GM23338 (cell line): ENCODE measurements around the gene BRF1. TPM values are rescaled to one million over a fixed set of nuclear protein-coding genes. Genes with fewer than 3 reads are reported as not detected.

Experiments
- ATAC-seq: fragments of 200-7000 bp; cut with Tn5 transposase; 3 replicates; pipeline ENCODE4 v1.9.1; 2020
- DNase-seq: peaks from one replicate; pipeline ENCODE4 v3.0.0-alpha.2; 2015; ENCODE audit warnings: low spot score
- H2AFZ ChIP-seq: fragments of 200-600 bp; sonication (generic); 2 replicates; pipeline ENCODE4 v1.8.0; 2016; ENCODE audit warnings: antibody characterized with exemption, mild to moderate bottlenecking, moderate library complexity
- H3F3A ChIP-seq: fragments of 200-600 bp; sonication (generic); replicated peaks from 2 replicates; pipeline ENCODE4 v1.8.0; 2017; ENCODE audit warnings: antibody characterized with exemption, mixed run types, low read depth
- H3K27ac ChIP-seq: fragments of 200-600 bp; sonication (generic); 2 replicates; pipeline ENCODE4 v1.6.1; 2016; ENCODE audit warnings: low read depth
- H3K27me3 ChIP-seq: fragments of 200-600 bp; sonication (generic); 2 replicates; pipeline ENCODE4 v1.8.0; 2016; ENCODE audit warnings: mild to moderate bottlenecking, mixed run types, moderate library complexity; ENCODE audit not compliant: insufficient read depth
- H3K36me3 ChIP-seq: fragments of 200-600 bp; sonication (generic); 2 replicates; pipeline ENCODE4 v1.8.0; 2016; ENCODE audit warnings: mild to moderate bottlenecking; ENCODE audit not compliant: insufficient read depth
- H3K4me1 ChIP-seq: fragments of 200-600 bp; sonication (generic); 2 replicates; pipeline ENCODE4 v1.8.0; 2016; ENCODE audit warnings: mild to moderate bottlenecking, moderate library complexity; ENCODE audit not compliant: insufficient read depth
- H3K4me2 ChIP-seq: fragments of 200-600 bp; sonication (generic); 2 replicates; pipeline ENCODE4 v1.7.1; 2017; ENCODE audit warnings: mixed run types
- H3K4me3 ChIP-seq: fragments of 200-600 bp; sonication (generic); 2 replicates; pipeline ENCODE4 v1.6.1; 2016; ENCODE audit warnings: mixed run types
- H3K79me2 ChIP-seq: fragments of 200-600 bp; sonication (generic); replicated peaks from 2 replicates; pipeline ENCODE4 v1.8.0; 2017; ENCODE audit warnings: mild to moderate bottlenecking; ENCODE audit not compliant: insufficient read depth
- H3K9me2 ChIP-seq: fragments of 200-600 bp; sonication (generic); 2 replicates; pipeline ENCODE4 v1.8.0; 2017; ENCODE audit not compliant: insufficient read depth
- H4K20me1 ChIP-seq: fragments of 200-600 bp; sonication (generic); replicated peaks from 2 replicates; pipeline ENCODE4 v1.8.0; 2017; ENCODE audit warnings: mild to moderate bottlenecking; ENCODE audit not compliant: insufficient read depth
- H3K27ac Mint-ChIP-seq: 2 replicates; pipeline ENCODE4 v1.8.0; 2020; ENCODE audit warnings: inconsistent platforms, mild to moderate bottlenecking, moderate library complexity, mixed read lengths
- H3K27me3 Mint-ChIP-seq: 3 replicates; pipeline ENCODE4 v1.8.0; 2022; ENCODE audit warnings: low read depth, mild to moderate bottlenecking, moderate library complexity, mixed read lengths, inconsistent platforms; ENCODE audit not compliant: insufficient read depth, poor library complexity
- H3K36me3 Mint-ChIP-seq: 3 replicates; pipeline ENCODE4 v1.8.0; 2021; ENCODE audit warnings: low read depth, mild to moderate bottlenecking, inconsistent platforms, moderate library complexity, mixed read lengths
- H3K4me1 Mint-ChIP-seq: 3 replicates; pipeline ENCODE4 v1.8.0; 2020; ENCODE audit warnings: mild to moderate bottlenecking, inconsistent platforms, mixed read lengths
- H3K4me3 Mint-ChIP-seq: 3 replicates; pipeline ENCODE4 v1.8.0; 2021; ENCODE audit warnings: moderate library complexity, mild to moderate bottlenecking, inconsistent platforms, mixed read lengths
- H3K9me3 Mint-ChIP-seq: 3 replicates; pipeline ENCODE4 v1.8.0; 2020; ENCODE audit warnings: moderate library complexity, mild to moderate bottlenecking, inconsistent platforms, mixed read lengths
- CREB1 ChIP-seq: fragments of 250-450 bp; sonication (Bioruptor Pico); IDR thresholded peaks from 2 replicates; pipeline ENCODE4 v1.5.0; 2020; ENCODE audit warnings: low read depth, mild to moderate bottlenecking, moderate library complexity
- CTCF ChIP-seq, 2 experiments: fragments of 200-600 bp in 1 of 2; sonication (generic) in 1 of 2; conservative IDR thresholded peaks; 2 replicates each; pipeline versions ENCODE4 v1.5.1 to v1.6.1; 2016 to 2017; ENCODE audit warnings: antibody characterized with exemption in 2 of 2, low read depth in 2 of 2, mild to moderate bottlenecking in 2 of 2, moderate library complexity in 1 of 2
- ETS1 ChIP-seq: IDR thresholded peaks from 2 replicates; pipeline ENCODE4 v1.6.1; 2016; ENCODE audit warnings: antibody characterized with exemption
- EZH2 ChIP-seq: fragments of 200-600 bp; sonication (generic); IDR thresholded peaks from one replicate; pipeline ENCODE4 v1.8.0; 2017; ENCODE audit warnings: antibody characterized with exemption, mild to moderate bottlenecking, low read depth; ENCODE audit not compliant: unreplicated experiment
- EZH2phosphoT487 ChIP-seq: fragments of 200-600 bp; sonication (generic); IDR thresholded peaks from one replicate; pipeline ENCODE4 v1.8.1; 2018; ENCODE audit warnings: antibody characterized with exemption; ENCODE audit not compliant: unreplicated experiment
- JUNB ChIP-seq: IDR thresholded peaks from one replicate; pipeline ENCODE4 v1.6.1; 2016; ENCODE audit warnings: antibody characterized with exemption; ENCODE audit not compliant: unreplicated experiment
- NANOG ChIP-seq: IDR thresholded peaks from 2 replicates; pipeline ENCODE4 v1.6.1; 2016; ENCODE audit warnings: antibody characterized with exemption, borderline replicate concordance
- POLR2AphosphoS5 ChIP-seq: IDR thresholded peaks from 2 replicates; pipeline ENCODE4 v1.6.1; 2016; ENCODE audit warnings: antibody characterized with exemption, low read depth
- REST ChIP-seq: IDR thresholded peaks from one replicate; pipeline ENCODE4 v1.6.1; 2018; ENCODE audit warnings: antibody characterized with exemption; ENCODE audit not compliant: unreplicated experiment
- STAT1 ChIP-seq: IDR thresholded peaks from one replicate; pipeline ENCODE4 v1.6.1; 2016; ENCODE audit warnings: antibody characterized with exemption; ENCODE audit not compliant: unreplicated experiment
- ZNF114 ChIP-seq: fragments of 250-450 bp; sonication (Bioruptor Pico); IDR thresholded peaks from 2 replicates; pipeline ENCODE4 v1.5.0; 2020; ENCODE audit warnings: mild to moderate bottlenecking, moderate library complexity
- ZNF331 ChIP-seq: fragments of 250-450 bp; sonication (Bioruptor Pico); IDR thresholded peaks from 2 replicates; pipeline ENCODE4 v1.5.0; 2020; ENCODE audit warnings: low read depth, mild to moderate bottlenecking, moderate library complexity
- ZNF462 ChIP-seq: fragments of 250-450 bp; sonication (Bioruptor Pico); IDR thresholded peaks from 2 replicates; pipeline ENCODE4 v1.5.0; 2020; ENCODE audit warnings: mild to moderate bottlenecking, moderate library complexity
- polyA plus RNA-seq: library from polyadenylated mRNA; unstranded; fragments of >200 nt; fragmentation: Nextera tagmentation; extraction: Ambion mirVana; gene quantifications from 2 replicates; pipeline ENCODE4 v1.2.1, GENCODE V29; 2016
- total RNA-seq: library from RNA; depleted of rRNA; stranded (reverse); fragments of >200 nt; shearing (Covaris generic); gene quantifications from 2 replicates; pipeline ENCODE4 v1.2.3, GENCODE V29; 2014

The BRF1 gene
- total and polyA plus RNA-seq, 2 experiments from 2014 or later: 8.6 to 29.9 TPM

- Histone ChIP-seq H3K4me2 (no peak overlapping the region), H3K4me3 (no peak overlapping the region), H3K9me2 (no peaks in the 10 kb centered on the region), H2AFZ (no peak overlapping the region), H3F3A (no peaks in the 10 kb centered on the region), H3K4me1 (no peaks in the 10 kb centered on the region), H4K20me1 (no peaks in the 10 kb centered on the region; the same call in 1 of the 2 replicates), H3K27me3 (no peaks in the 10 kb centered on the region), H3K79me2 (no peaks in the 10 kb centered on the region), H3K27ac (no peak overlapping the region), H3K36me3 (no peaks in the 10 kb centered on the region)
- Mint-ChIP-seq H3K9me3 (no peaks in the 10 kb centered on the region; the same call in 2 of the 3 replicates), H3K27me3 (peaks cover 11% of the 10 kb centered on the region), H3K4me1 (no peaks in the 10 kb centered on the region), H3K4me3 (no peak overlapping the region), H3K27ac (no peak overlapping the region; the same call in 1 of the 2 replicates), H3K36me3 (no peaks in the 10 kb centered on the region)
- DNase-seq (no peak), ATAC-seq (no peak)
- TF ChIP-seq NANOG (no peak), CTCF (conservative IDR thresholded peaks at IDR 0.05; ENCODE audit: low read depth in 2 of 2) (no peak), ZNF331 (CRISPR knock-in tag) (no peak), CREB1 (CRISPR knock-in tag) (no peak), EZH2phosphoT487 (no peak), POLR2AphosphoS5 (no peak), ZNF462 (CRISPR knock-in tag) (no peak), JUNB (no peak), STAT1 (no peak), ZNF114 (CRISPR knock-in tag) (no peak), ETS1 (no peak), REST (no peak), EZH2 (no peak)
These were observed 88.1 kb downstream of the BRF1 start for GRCh38 chr14:105212541-105213300.
